H1 (cell line): Measurements from ENCODE around the gene TAC1. TPM values are rescaled to one million over a fixed set of nuclear protein-coding genes. Genes with fewer than 3 reads are reported as not detected.

Experiments
- CTCF ChIA-PET: fragments of 300-600 bp; sonication (Branson Sonifier 250); formaldehyde crosslinking; loops from one replicate; lab custom pipeline; 2021; ENCODE audit not compliant: partially characterized antibody; lab: Charles Lee
- POLR2A ChIA-PET: fragments of 300-600 bp; sonication (Branson Sonifier 250); formaldehyde crosslinking; loops from one replicate; lab custom pipeline; 2021; ENCODE audit warnings: inconsistent platforms; ENCODE audit not compliant: partially characterized antibody; lab: Charles Lee
- DNase-seq, 2 experiments: peaks; one replicate each; pipeline versions ENCODE4 v3.0.0 to v3.0.0-alpha.2; 2010 to 2022; ENCODE audit warnings: low spot score in 2 of 2, low read depth in 1 of 2, mixed read lengths in 1 of 2
- FAIRE-seq: peaks from 2 replicates; lab custom pipeline; 2011; peaks lifted over from hg19 to GRCh38; lab: Jason Lieb, UNC
- H2AFZ ChIP-seq: 2 replicates; pipeline ENCODE4 v1.8.1; 2012; ENCODE audit warnings: low read length, inconsistent platforms
- H2AK5ac ChIP-seq: 2 replicates; pipeline ENCODE4 v1.6.1; 2013; ENCODE audit warnings: low read depth, low read length
- H2BK120ac ChIP-seq: replicated peaks from 2 replicates; pipeline ENCODE3; 2013; ENCODE audit warnings: low read depth, low read length, inconsistent platforms
- H2BK12ac ChIP-seq: 2 replicates; pipeline ENCODE4 v1.6.1; 2013; ENCODE audit warnings: low read depth, low read length
- H2BK15ac ChIP-seq: 2 replicates; pipeline ENCODE4 v1.6.1; 2013; ENCODE audit warnings: low read length
- H2BK20ac ChIP-seq: 2 replicates; pipeline ENCODE4 v1.6.1; 2013; ENCODE audit warnings: low read length
- H2BK5ac ChIP-seq: 2 replicates; pipeline ENCODE4 v1.6.1; 2013; ENCODE audit warnings: low read depth, low read length
- H3K14ac ChIP-seq: 2 replicates; pipeline ENCODE4 v1.6.1; 2013; ENCODE audit warnings: inconsistent platforms; ENCODE audit not compliant: insufficient read length
- H3K18ac ChIP-seq: 2 replicates; pipeline ENCODE4 v1.6.1; 2013; ENCODE audit warnings: low read length; ENCODE audit errors: extremely low read depth
- H3K23ac ChIP-seq: 2 replicates; pipeline ENCODE4 v1.6.1; 2013; ENCODE audit warnings: inconsistent platforms; ENCODE audit not compliant: insufficient read length
- H3K23me2 ChIP-seq: 2 replicates; pipeline ENCODE4 v1.6.1; 2013; ENCODE audit warnings: low read depth, low read length
- H3K27ac ChIP-seq: 2 replicates; pipeline ENCODE4 v1.6.1; 2011; ENCODE audit warnings: low read depth, low read length, inconsistent platforms
- H3K27me3 ChIP-seq, 4 experiments: replicated peaks in 1 of 4; 1 replicate in 1 of 4; 2 replicates in 3 of 4; pipeline versions ENCODE4 v1.6.1 to v1.8.1; 2011 to 2013; ENCODE audit warnings: low read length in 3 of 4, mild to moderate bottlenecking in 3 of 4, inconsistent platforms in 2 of 4, mixed read lengths in 2 of 4, moderate library complexity in 1 of 4; ENCODE audit not compliant: control insufficient read depth in 3 of 4, insufficient read depth in 3 of 4; ENCODE audit errors: extremely low read depth in 1 of 4
- H3K36me3 ChIP-seq, 4 experiments: 2 replicates each; pipeline versions ENCODE4 v1.6.1 to v1.8.1; 2011 to 2013; ENCODE audit warnings: mild to moderate bottlenecking in 4 of 4, low read length in 3 of 4, moderate library complexity in 2 of 4, control low read depth in 1 of 4, inconsistent platforms in 1 of 4; ENCODE audit not compliant: insufficient read depth in 4 of 4, control insufficient read depth in 2 of 4
- H3K4ac ChIP-seq: replicated peaks from 2 replicates; pipeline ENCODE3; 2013; ENCODE audit warnings: low read length, low read depth, mixed read lengths, inconsistent platforms; ENCODE audit not compliant: insufficient read length
- H3K4me1 ChIP-seq, 4 experiments: replicated peaks in 1 of 4; 1 replicate in 1 of 4; 2 replicates in 3 of 4; pipeline versions ENCODE4 v1.6.1 to v1.8.1; 2011 to 2013; ENCODE audit warnings: low read length in 3 of 4, inconsistent platforms in 2 of 4, mixed read lengths in 1 of 4; ENCODE audit not compliant: insufficient read depth in 4 of 4, control insufficient read depth in 3 of 4
- H3K4me2 ChIP-seq, 2 experiments: 2 replicates each; pipeline versions ENCODE4 v1.6.1 to v1.8.1; 2011 to 2013; ENCODE audit warnings: low read depth in 2 of 2, low read length in 2 of 2, control low read depth in 1 of 2, inconsistent platforms in 1 of 2, mild to moderate bottlenecking in 1 of 2; ENCODE audit not compliant: insufficient read depth in 1 of 2
- H3K4me3 ChIP-seq, 4 experiments: fragments of 200-600, 300-600 bp in 1 of 4; sonication (generic), shearing (Covaris generic), sonication (Bioruptor Twin) in 1 of 4; 2 replicates each; pipeline versions ENCODE4 v1.5.1 to v1.8.1; 2011 to 2016; ENCODE audit warnings: low read length in 4 of 4, low read depth in 3 of 4, control low read depth in 2 of 4, inconsistent platforms in 2 of 4, mild to moderate bottlenecking in 2 of 4, mixed read lengths in 1 of 4, moderate library complexity in 1 of 4; ENCODE audit not compliant: insufficient read depth in 2 of 4; ENCODE audit errors: extremely low read depth in 1 of 4
- H3K56ac ChIP-seq: replicated peaks from 2 replicates; pipeline ENCODE3; 2013; ENCODE audit warnings: low read depth, mild to moderate bottlenecking, mixed read lengths, low read length, inconsistent platforms; ENCODE audit not compliant: insufficient read length
- H3K79me1 ChIP-seq: 2 replicates; pipeline ENCODE4 v1.6.1; 2013; ENCODE audit warnings: low read depth, low read length, control low read depth
- H3K79me2 ChIP-seq, 2 experiments: 2 replicates each; pipeline versions ENCODE4 v1.6.1 to v1.8.1; 2012 to 2013; ENCODE audit warnings: low read length in 2 of 2, mild to moderate bottlenecking in 2 of 2, inconsistent platforms in 1 of 2; ENCODE audit not compliant: insufficient read depth in 2 of 2, control insufficient read depth in 1 of 2
- H3K9ac ChIP-seq, 4 experiments: replicated peaks in 1 of 4; 1 replicate in 1 of 4; 2 replicates in 3 of 4; pipeline versions ENCODE4 v1.6.1 to v1.8.1; 2011 to 2013; ENCODE audit warnings: low read depth in 3 of 4, low read length in 3 of 4, control low read depth in 2 of 4, mild to moderate bottlenecking in 2 of 4, moderate library complexity in 2 of 4, inconsistent platforms in 1 of 4; ENCODE audit errors: extremely low read depth in 1 of 4
- H3K9me3 ChIP-seq, 2 experiments: 2 replicates each; pipeline versions ENCODE4 v1.6.1 to v1.8.1; 2012 to 2013; ENCODE audit warnings: mild to moderate bottlenecking in 2 of 2, moderate library complexity in 2 of 2, control low read depth in 1 of 2, inconsistent platforms in 1 of 2, low read depth in 1 of 2, low read length in 1 of 2, mixed read lengths in 1 of 2; ENCODE audit not compliant: insufficient read depth in 2 of 2
- H4K20me1 ChIP-seq, 2 experiments: replicated peaks in 1 of 2; 2 replicates each; pipeline versions ENCODE3 to v1.8.1; 2011 to 2013; ENCODE audit warnings: inconsistent platforms in 2 of 2, low read length in 2 of 2, mild to moderate bottlenecking in 1 of 2; ENCODE audit not compliant: insufficient read depth in 2 of 2, control insufficient read depth in 1 of 2
- H4K5ac ChIP-seq: 2 replicates; pipeline ENCODE4 v1.6.1; 2013; ENCODE audit warnings: low read length, low read depth, mixed read lengths, inconsistent platforms; ENCODE audit not compliant: insufficient read length
- H4K8ac ChIP-seq: 2 replicates; pipeline ENCODE4 v1.8.0; 2013; ENCODE audit warnings: mild to moderate bottlenecking, moderate library complexity, low read length, inconsistent platforms; ENCODE audit not compliant: insufficient read depth; ENCODE audit errors: extremely low read depth
- H4K91ac ChIP-seq: replicated peaks from 2 replicates; pipeline ENCODE3; 2013; ENCODE audit warnings: low read length, mixed read lengths, inconsistent platforms; ENCODE audit not compliant: insufficient read length
- ASH2L ChIP-seq: fragments of 200-600, 300-600 bp; sonication (generic); IDR thresholded peaks from one replicate; pipeline ENCODE4 v1.7.1; 2017; ENCODE audit warnings: low read length
- CBX8 ChIP-seq: fragments of 300-800, 300-1000 bp; sonication (generic); IDR thresholded peaks from 2 replicates; pipeline ENCODE4 v1.7.1; 2016; ENCODE audit warnings: low read depth, low read length, borderline replicate concordance
- CHD1 ChIP-seq: IDR thresholded peaks from 2 replicates; pipeline ENCODE4 v1.6.1; 2012; ENCODE audit warnings: low read depth, low read length, improper control_type of control experiment
- EP300 ChIP-seq, 2 experiments: IDR thresholded peaks; 1 replicate in 1 of 2; 2 replicates in 1 of 2; pipeline ENCODE4 v1.6.1; 2011 to 2012; ENCODE audit warnings: low read depth in 2 of 2, low read length in 2 of 2, mild to moderate bottlenecking in 2 of 2, borderline replicate concordance in 1 of 2, inconsistent platforms in 1 of 2, moderate library complexity in 1 of 2
- HDAC2 ChIP-seq, 2 experiments: fragments of 300-600 bp in 1 of 2; sonication (generic) in 1 of 2; IDR thresholded peaks; 2 replicates each; pipeline ENCODE4 v1.6.1; 2011 to 2012; ENCODE audit warnings: low read depth in 2 of 2, low read length in 2 of 2, mild to moderate bottlenecking in 2 of 2, moderate library complexity in 2 of 2, borderline replicate concordance in 1 of 2, inconsistent platforms in 1 of 2
- HDAC6 ChIP-seq: IDR thresholded peaks from one replicate; pipeline ENCODE4 v1.7.1; 2012; ENCODE audit warnings: low read depth, mild to moderate bottlenecking, inconsistent platforms, low read length, moderate library complexity
- KDM1A ChIP-seq: fragments of 200-600, 300-600 bp; sonication (generic); IDR thresholded peaks from 2 replicates; pipeline ENCODE4 v1.7.1; 2016; ENCODE audit warnings: mild to moderate bottlenecking, low read length, borderline replicate concordance
- KDM4A ChIP-seq: IDR thresholded peaks from one replicate; pipeline ENCODE4 v1.7.1; 2012; ENCODE audit warnings: low read depth, mild to moderate bottlenecking, moderate library complexity, low read length, inconsistent platforms; ENCODE audit not compliant: severe bottlenecking
- POU5F1 ChIP-seq: IDR thresholded peaks from 2 replicates; pipeline ENCODE4 v1.6.1; 2011; ENCODE audit warnings: low read depth, mild to moderate bottlenecking, low read length, moderate library complexity
- TBP ChIP-seq: IDR thresholded peaks from 2 replicates; pipeline ENCODE4 v1.6.1; 2011; ENCODE audit warnings: low read depth, low read length, improper control_type of control experiment
- WGBS, 2 experiments: shearing (Covaris generic) in 1 of 2; methylation state at CpG; one replicate each; pipeline versions ENCODE4 v1.1.6 to v1.1.7; 2013 to 2015; ENCODE audit warnings: low lambda C conversion rate in 2 of 2, mixed read lengths in 2 of 2, inconsistent platforms in 1 of 2, low coverage in 1 of 2, missing lambda C conversion rate in 1 of 2; ENCODE audit not compliant: insufficient replicate concordance in 2 of 2, insufficient coverage in 1 of 2, insufficient read length in 1 of 2; ENCODE audit errors: extremely low coverage in 1 of 2, missing lambda C conversion rate in 1 of 2; 5-methylcytosine and 5-hydroxymethylcytosine counted together
- polyA plus RNA-seq, 7 experiments: library from polyadenylated mRNA; depleted of rRNA in 3 of 7; stranded (reverse) in 5 of 7; unstranded in 2 of 7; fragments of >200 nt in 5 of 7; fragments of 200-250 nt in 2 of 7; gene quantifications; 1 replicate in 5 of 7; 2 replicates in 1 of 7; 4 replicates in 1 of 7; pipeline versions ENCODE4 v1.2.1 to v1.2.3, GENCODE V29; 2011 to 2013; ENCODE audit warnings: missing spikeins in 2 of 7, mixed read lengths in 2 of 7
- total RNA-seq: library from RNA; stranded (reverse); fragmentation: NEBNext Ultra II Directional; extraction: Animal tissue kit (Norgen Biotek cat#: 25700); gene quantifications from 2 replicates; pipeline ENCODE4 v1.2.1, GENCODE V29; 2021

Gene TAC1
- total and polyA plus RNA-seq, 2 of the 8 experiments (the other 6 are each of a cell fraction or from before 2014, with no cell fraction given): 1.7 to 4.3 TPM

DNA sequence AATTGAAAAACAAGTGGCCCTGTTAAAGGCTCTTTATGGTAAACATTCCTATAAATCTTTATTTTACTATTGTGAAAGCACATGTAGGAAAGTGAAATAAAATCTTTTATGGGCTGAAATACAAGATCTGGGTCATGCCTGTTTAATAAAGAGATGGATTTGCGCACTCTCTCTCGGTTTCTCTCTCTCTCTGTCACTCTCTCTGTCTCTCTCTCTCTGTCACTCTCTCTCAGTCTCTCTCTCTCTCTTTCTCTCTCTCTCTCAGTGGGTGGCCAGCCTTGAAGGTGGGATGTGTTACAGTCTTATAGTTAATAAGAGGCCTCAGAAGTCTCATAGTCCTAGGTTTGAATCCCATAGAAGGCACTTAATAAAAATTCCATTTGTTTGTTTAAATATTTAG lies 2.4 kb downstream of the TAC1 start:
- H3K9ac ChIP-seq: no peak overlapping the region
- peak overlapping the region; percentile 72 to 96 for H3K4me2 ChIP-seq
- TF ChIP-seq ASH2L (no peak), KDM4A (no peak), KDM1A (no peak), TBP (no peak), CBX8 (no peak), CHD1 (no peak), HDAC2 (IDR thresholded peaks at IDR 0.05; ENCODE audit: borderline replicate concordance in 1 of 2, low read depth in 2 of 2, low read length in 2 of 2) (no peak), POU5F1 (no peak), EP300 (IDR thresholded peaks at IDR 0.05; ENCODE audit: borderline replicate concordance in 1 of 2, low read depth in 2 of 2, low read length in 2 of 2) (no peak), HDAC6 (no peak)
- no peaks in the 10 kb centered on the region for H3K79me2 ChIP-seq
- H2BK5ac ChIP-seq: no peak overlapping the region
- no peak overlapping the region for H4K91ac ChIP-seq
- H3K23me2 ChIP-seq: peaks cover 16% of the 10 kb centered on the region
- H2BK120ac ChIP-seq: no peak overlapping the region
- H2AK5ac ChIP-seq: no peak overlapping the region
- H3K79me1 ChIP-seq: no peaks in the 10 kb centered on the region
- no peak overlapping the region for H4K8ac ChIP-seq
- H2BK12ac ChIP-seq: no peak overlapping the region
- H3K36me3 ChIP-seq: no peaks in the 10 kb centered on the region
- H3K4me3 ChIP-seq: peak overlapping the region; percentile 42 to 71 (median 44); a peak in 6 of 8 replicates
- H3K18ac ChIP-seq: no peak overlapping the region
- H3K4ac ChIP-seq: no peak overlapping the region
- H3K56ac ChIP-seq: no peak overlapping the region
- no peak overlapping the region for H3K27ac ChIP-seq
- H3K23ac ChIP-seq: no peak overlapping the region
- peaks cover 3 to 11% (median 6%) of the 10 kb centered on the region in 4 experiments; a peak in 6 of 7 replicates for H3K4me1 ChIP-seq
- no peaks in the 10 kb centered on the region for H3K9me3 ChIP-seq
- H2BK20ac ChIP-seq: no peak overlapping the region
- no peak for DNase-seq
- ChIA-PET POLR2A (no interaction called here), CTCF (no interaction called here)
- FAIRE-seq: no peak
- no peaks in the 10 kb centered on the region for H4K20me1 ChIP-seq
- WGBS, 2 experiments: 75% methylated on average over 2 of the region's 2 CpGs; no CpG with 5 or more reads in 1 of the 2 experiments
- peaks cover 22 to 46% (median 38%) of the 10 kb centered on the region in 4 experiments for H3K27me3 ChIP-seq
- H2AFZ ChIP-seq: no peak overlapping the region
- no peak overlapping the region for H3K14ac ChIP-seq
- H4K5ac ChIP-seq: no peak overlapping the region
- H2BK15ac ChIP-seq: no peak overlapping the region
